Heart right ventricle (tissue), 16 donors: ENCODE results near the gene DENND2A. TPM values are rescaled to one million over a fixed set of nuclear protein-coding genes. Genes with fewer than 3 reads are reported as not detected.

Experiments
- ATAC-seq, 8 donors: fragments of 200-7000 bp; cut with Tn5 transposase; one replicate each; pipeline ENCODE4 v1.9.1; 2020; ENCODE audit warnings: mild to moderate bottlenecking in 8 of 8, moderate library complexity in 8 of 8, moderate number of reproducible peaks in 1 of 8
- DNase-seq, 2 donors: peaks; one replicate each; pipeline ENCODE4 v3.0.0-alpha.2; 2020
- H3K27ac ChIP-seq, 10 donors: fragments of 200-600 bp; sonication (generic) in 2 of 10; one replicate each; pipeline versions ENCODE4 v1.5.0 to v1.8.0; 2020 to 2022; ENCODE audit warnings: mild to moderate bottlenecking in 3 of 10
- H3K27me3 ChIP-seq, 7 donors: fragments of 200-600 bp; one replicate each; pipeline ENCODE4 v1.8.0; 2021 to 2022; ENCODE audit warnings: mild to moderate bottlenecking in 2 of 7
- H3K36me3 ChIP-seq, 9 donors: fragments of 200-600 bp; sonication (generic) in 1 of 9; one replicate each; pipeline versions ENCODE4 v1.5.0 to v1.8.0; 2020 to 2022; ENCODE audit warnings: mild to moderate bottlenecking in 2 of 9
- H3K4me1 ChIP-seq, 9 donors: fragments of 200-600 bp; sonication (generic) in 1 of 9; one replicate each; pipeline versions ENCODE4 v1.5.0 to v1.8.0; 2020 to 2022; ENCODE audit warnings: mild to moderate bottlenecking in 4 of 9
- H3K4me3 ChIP-seq, 10 donors: fragments of 200-600 bp; sonication (generic) in 2 of 10; one replicate each; pipeline versions ENCODE4 v1.5.0 to v1.8.0; 2020 to 2022; ENCODE audit warnings: mild to moderate bottlenecking in 7 of 10, moderate library complexity in 2 of 10
- H3K9me3 ChIP-seq, 11 donors: fragments of 200-600 bp in 10 of 11; sonication (generic) in 2 of 11; one replicate each; pipeline versions ENCODE4 v1.5.0 to v1.8.0; 2013 to 2022; ENCODE audit warnings: mild to moderate bottlenecking in 2 of 11, control low read depth in 1 of 11, moderate library complexity in 1 of 11
- WGBS, 2 donors: extraction: QIAGEN DNeasy Blood & Tissue Kit; methylation state at CpG; one replicate each; pipeline ENCODE4 v1.1.7; 2013; ENCODE audit warnings: inconsistent platforms in 1 of 2; 5-methylcytosine and 5-hydroxymethylcytosine counted together
- intact Hi-C, 10 donors: fragments of 100-400 bp; cut with DNase I; formaldehyde crosslinking; loops; one replicate each; pipeline versions ENCODE4 v1.11.1 to v1.14.2; 2022
- polyA plus RNA-seq, 2 donors: library from polyadenylated mRNA; stranded (reverse); fragments of 200-250 nt; gene quantifications; one replicate each; pipeline ENCODE4 v1.2.3, GENCODE V29; 2013
- total RNA-seq, 10 donors: library from RNA; stranded (reverse); fragmentation: NEBNext Ultra II Directional in 3 of 10; extraction: Animal tissue kit (Norgen Biotek cat#: 25700) in 3 of 10; gene quantifications; one replicate each; pipeline versions ENCODE4 v1.2.1 to v1.2.4, GENCODE V29; 2021 to 2023
- TF ChIP-seq, protein P1 (sequence below), 9 donors: fragments of 200-600 bp; sonication (generic) in 2 of 9; IDR thresholded peaks; one replicate each; pipeline versions ENCODE4 v1.5.0 to v1.8.0; 2021 to 2022; ENCODE audit warnings: antibody characterized with exemption in 9 of 9, mild to moderate bottlenecking in 5 of 9, moderate library complexity in 1 of 9
- donor health status: Arrhythmogenic right ventricular cardiomyopathy.
- donor health status: ischemic (EF 13 %, LVEDD 7.1; RV severe dilation, severe dysfunction).
- donor health status: healthy with polysubstance abuse.
- donor health status: DM: no; HTN: yes; CAD: no.
- donor health status: DM: no; HTN: no; CAD: no.
- donor health status: ischemic (EF 25% LVEDD 6.9; RV normal size, moderate dysfunction).
- donor health status: ischemic (EF 25% LVEDD 5.7; RV mildly dilated, moderate dysfunction).
- donor health status: healthy.
- donor health status: DM: yes; HTN: yes; CAD: no.
- donor health status: Ischemic cardiomyopathy.
- donor health status: ischemic (EF 35%, LVEDD 5.7; RV mildly dilated, moderate dysfunction).
- donor health status: nonischemic (EF 11% LVEDD 7.7; RV severe dilation, severe dysfunction).
- donor health status: DM: yes; HTN: yes; CAD: no.
- donor health status: PGD.
- donor health status: ischemic (EF 29% LVEDD 5.4; RV normal size, mild dysfunction).
- donor health status: nonischemic (EF 23%, LVEDD 6.1; RV moderate dilation, normal function).

The DENND2A gene
- total and polyA plus RNA-seq, 12 donors, result 3.8 to 16.9 (median 9.8) TPM

DNA sequence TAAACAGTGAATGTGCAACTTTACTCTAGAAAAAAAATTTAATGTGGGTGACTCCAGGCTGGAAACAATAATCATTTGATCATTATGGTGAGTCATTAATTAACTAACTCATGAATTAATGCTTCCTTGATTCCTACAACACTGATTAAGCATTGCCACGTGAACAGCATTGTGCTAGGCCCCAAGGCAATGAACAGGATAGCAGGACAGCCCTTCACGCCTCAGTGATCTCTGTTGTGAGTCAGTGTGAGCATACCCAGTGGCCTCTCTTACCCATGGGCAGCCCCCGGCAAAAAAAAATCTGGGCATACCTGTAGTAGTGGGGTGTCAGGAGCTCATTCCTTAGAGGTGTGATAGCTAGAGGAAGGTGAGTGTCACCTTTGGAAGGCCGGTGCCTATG, 76.0 kb downstream of the DENND2A start:
- ATAC-seq, result no peak
- Histone ChIP-seq H3K9me3 (no peaks in the 10 kb centered on the region), H3K4me1 (peaks cover 5 to 34% (median 22%) of the 10 kb centered on the region in 9 donors), H3K27me3 (no peaks in the 10 kb centered on the region), H3K27ac (no peak overlapping the region), H3K4me3 (no peak overlapping the region), H3K36me3 (peaks cover 0 to 91% (median 12%) of the 10 kb centered on the region in 9 donors)
- intact Hi-C loops, result loop anchor here in 2 of 10 donors (5.0 to 10.0 kb wide), 2 partner anchors 50 to 57 kb away; no protein-coding TSS in a partner anchor
- 86 to 88% methylated on average over 4 of the region's 4 CpGs for WGBS, 2 donors
- no peak for DNase-seq
- TF ChIP-seq, protein P1, sequence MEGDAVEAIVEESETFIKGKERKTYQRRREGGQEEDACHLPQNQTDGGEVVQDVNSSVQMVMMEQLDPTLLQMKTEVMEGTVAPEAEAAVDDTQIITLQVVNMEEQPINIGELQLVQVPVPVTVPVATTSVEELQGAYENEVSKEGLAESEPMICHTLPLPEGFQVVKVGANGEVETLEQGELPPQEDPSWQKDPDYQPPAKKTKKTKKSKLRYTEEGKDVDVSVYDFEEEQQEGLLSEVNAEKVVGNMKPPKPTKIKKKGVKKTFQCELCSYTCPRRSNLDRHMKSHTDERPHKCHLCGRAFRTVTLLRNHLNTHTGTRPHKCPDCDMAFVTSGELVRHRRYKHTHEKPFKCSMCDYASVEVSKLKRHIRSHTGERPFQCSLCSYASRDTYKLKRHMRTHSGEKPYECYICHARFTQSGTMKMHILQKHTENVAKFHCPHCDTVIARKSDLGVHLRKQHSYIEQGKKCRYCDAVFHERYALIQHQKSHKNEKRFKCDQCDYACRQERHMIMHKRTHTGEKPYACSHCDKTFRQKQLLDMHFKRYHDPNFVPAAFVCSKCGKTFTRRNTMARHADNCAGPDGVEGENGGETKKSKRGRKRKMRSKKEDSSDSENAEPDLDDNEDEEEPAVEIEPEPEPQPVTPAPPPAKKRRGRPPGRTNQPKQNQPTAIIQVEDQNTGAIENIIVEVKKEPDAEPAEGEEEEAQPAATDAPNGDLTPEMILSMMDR (IDR thresholded peaks at IDR 0.05), result no peak

DNA sequence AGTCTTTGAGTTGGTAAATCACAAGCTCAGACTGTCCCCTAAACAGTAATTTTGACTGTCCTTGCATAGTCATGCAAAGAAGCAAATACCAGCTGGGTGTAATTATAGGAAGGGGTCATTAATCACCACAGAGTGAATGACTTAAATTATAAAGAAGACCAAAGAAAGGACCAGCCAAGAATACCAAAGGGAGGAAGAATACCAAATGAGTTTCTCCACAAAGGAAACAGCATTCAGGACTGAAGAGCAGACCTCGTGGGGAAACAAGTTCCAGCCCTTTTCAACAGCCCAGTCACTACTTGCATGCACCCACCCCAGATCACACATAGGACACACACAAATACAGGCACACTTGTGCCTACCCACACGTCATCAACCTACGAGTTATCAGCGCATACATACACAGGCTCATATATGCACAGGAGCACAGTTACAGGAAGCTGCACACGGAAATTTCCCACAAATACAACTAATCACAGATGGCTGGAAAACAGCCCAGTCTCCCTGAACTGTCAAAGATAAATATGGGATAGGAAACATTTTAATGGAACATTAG, 77.6 kb downstream of the DENND2A start:
- H3K4me1 ChIP-seq, result peaks cover 5 to 19% (median 14%) of the 10 kb centered on the region in 9 donors
- H3K4me3 ChIP-seq, result no peak overlapping the region
- intact Hi-C loops, result loop anchor here in 1 of 10 donors (10.0 kb wide), 1 partner anchor 48 kb away; no protein-coding TSS in a partner anchor
- no peaks in the 10 kb centered on the region for H3K9me3 ChIP-seq
- DNase-seq (no peak), ATAC-seq (no peak)
- TF ChIP-seq, protein P1 (IDR thresholded peaks at IDR 0.05), result no peak
- H3K27ac ChIP-seq, result no peak overlapping the region
- 69 to 70% methylated on average over 5 of the region's 5 CpGs for WGBS, 2 donors
- H3K27me3 ChIP-seq, result no peaks in the 10 kb centered on the region
- H3K36me3 ChIP-seq, result peaks cover 0 to 93% (median 17%) of the 10 kb centered on the region in 9 donors

DNA sequence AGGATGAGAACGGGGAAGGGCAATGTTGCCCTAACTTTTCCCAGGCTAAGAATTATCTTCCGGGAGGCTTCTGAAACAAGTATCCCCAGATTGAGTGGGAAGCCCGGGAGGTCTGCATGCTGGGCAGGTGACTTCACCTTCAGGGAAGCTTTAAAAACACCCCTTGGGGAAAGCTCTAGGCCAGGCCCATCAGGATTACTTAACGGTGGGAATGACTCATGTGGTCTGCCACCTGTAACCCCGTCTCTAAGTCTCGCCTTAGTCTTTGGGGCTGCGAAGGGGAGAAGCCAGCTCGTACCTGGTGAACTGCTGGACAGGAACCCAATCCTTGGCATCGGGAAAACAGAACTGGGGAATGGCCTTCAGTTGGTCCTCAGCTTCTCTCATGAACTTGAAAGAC, 81.2 kb downstream of the DENND2A start:
- no peak for DNase-seq
- WGBS, 2 donors, result 91 to 93% methylated on average over 9 of the region's 9 CpGs
- TF ChIP-seq, protein P1 (IDR thresholded peaks at IDR 0.05), result no peak
- Histone ChIP-seq H3K36me3 (peaks cover 0 to 97% (median 8%) of the 10 kb centered on the region in 9 donors), H3K27ac (no peak overlapping the region), H3K4me3 (no peak overlapping the region), H3K4me1 (no peaks in the 10 kb centered on the region), H3K9me3 (no peaks in the 10 kb centered on the region), H3K27me3 (no peaks in the 10 kb centered on the region)
- intact Hi-C loops, result no loop called here
- ATAC-seq, result no peak

DNA sequence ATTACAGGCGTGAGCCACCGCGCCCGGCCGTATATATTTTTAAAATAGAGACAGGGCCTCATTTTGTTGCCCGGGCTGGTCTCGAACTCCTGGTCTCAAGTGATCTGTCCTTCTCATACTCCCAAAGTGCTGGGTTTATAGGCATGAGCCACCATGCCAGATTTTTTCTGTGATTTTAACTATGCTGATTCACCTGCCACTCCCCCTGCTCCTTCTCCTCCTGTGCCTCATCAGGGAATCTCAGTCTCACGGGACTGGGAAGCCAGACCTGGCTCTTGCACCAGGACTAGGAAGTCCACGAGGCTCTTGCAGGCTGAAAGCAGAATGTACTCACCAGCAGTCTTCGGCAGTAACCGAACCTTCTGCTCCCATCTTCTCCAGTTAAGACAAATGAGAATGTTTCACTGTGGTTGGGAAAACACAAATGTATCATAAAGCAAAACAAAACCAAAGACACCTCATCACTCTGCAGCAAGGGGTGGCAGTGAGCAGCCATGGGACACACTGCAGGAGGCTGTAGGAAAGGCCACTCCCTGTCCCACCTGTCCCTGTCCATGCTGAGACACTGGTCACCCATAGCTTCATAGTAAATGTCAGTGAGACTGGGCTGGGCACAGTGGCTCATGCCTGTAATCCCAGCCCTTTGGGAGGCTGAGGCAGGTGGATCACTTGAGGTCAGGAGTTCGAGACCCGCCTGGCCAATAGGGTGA, 82.6 kb downstream of the DENND2A start:
- peaks cover 0 to 99% (median 8%) of the 10 kb centered on the region in 9 donors for H3K36me3 ChIP-seq
- WGBS, 2 donors, result 93 to 94% methylated on average over 13 of the region's 13 CpGs
- H3K27me3 ChIP-seq, result no peaks in the 10 kb centered on the region
- TF ChIP-seq, protein P1 (IDR thresholded peaks at IDR 0.05), result no peak
- H3K9me3 ChIP-seq, result no peaks in the 10 kb centered on the region
- no peak for ATAC-seq
- no peak overlapping the region for H3K27ac ChIP-seq
- no peak overlapping the region for H3K4me3 ChIP-seq
- intact Hi-C loops, result no loop called here
- no peak for DNase-seq
- no peaks in the 10 kb centered on the region for H3K4me1 ChIP-seq
